GM19193 (cell line): ENCODE data around the gene CHPF.

Experiments used
- POLR2A ChIP-seq: IDR thresholded peaks from 4 replicates; pipeline ENCODE4 v1.6.1; 2011; ENCODE audit not compliant: insufficient read depth, insufficient read length; ENCODE audit errors: extremely low read depth

CHPF gene

GRCh38 chr2:219571311-219572236 lies 28.0 kb upstream of the CHPF start, which contains the start of gene OBSL1:
Gene OBSL1 (minus strand): TSS chr2:219571539. CDS start chr2:219571232, 307 bp downstream.
- TF ChIP-seq POLR2A: no peak

GRCh38 chr2:219570924-219571310 lies 27.3 kb upstream of the CHPF start:
- TF ChIP-seq POLR2A: no peak

DNA sequence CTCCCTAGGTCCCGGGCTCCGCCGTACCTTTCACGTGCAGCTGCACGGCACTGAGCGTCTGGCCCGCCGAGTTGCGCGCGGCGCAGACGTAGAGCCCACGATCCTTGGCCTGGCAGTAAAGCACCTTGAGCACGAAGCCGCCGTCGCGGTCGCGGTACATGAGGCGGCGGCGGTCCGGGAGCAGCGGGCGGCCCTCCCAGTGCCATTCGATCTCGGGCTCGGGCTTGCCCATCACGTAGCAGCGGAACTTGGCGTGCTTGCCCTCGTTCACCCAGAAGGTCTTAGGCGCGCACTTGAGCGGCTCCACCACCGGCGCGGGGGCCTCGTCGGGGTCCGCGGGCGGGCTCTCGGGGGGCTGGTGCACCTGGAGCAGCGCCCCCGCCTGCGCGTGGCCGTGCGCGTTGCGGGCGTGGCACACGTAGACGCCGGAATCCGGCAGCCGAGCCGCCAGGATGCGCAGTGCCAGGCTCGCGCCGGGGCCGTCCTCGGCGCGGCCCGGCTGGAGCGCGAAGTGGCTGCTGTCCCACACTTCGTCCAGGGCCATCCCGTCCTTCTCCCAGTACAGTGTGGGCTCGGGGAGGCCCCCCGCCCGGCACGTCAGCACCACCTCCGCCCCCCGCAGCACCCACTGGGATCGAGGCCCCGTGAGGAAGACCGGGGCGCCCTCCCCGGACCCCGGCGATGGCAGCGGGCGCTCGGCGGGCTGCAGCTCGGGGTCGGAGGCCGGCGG lies 26.8 kb upstream of the CHPF start:
- no peak for TF ChIP-seq POLR2A

DNA sequence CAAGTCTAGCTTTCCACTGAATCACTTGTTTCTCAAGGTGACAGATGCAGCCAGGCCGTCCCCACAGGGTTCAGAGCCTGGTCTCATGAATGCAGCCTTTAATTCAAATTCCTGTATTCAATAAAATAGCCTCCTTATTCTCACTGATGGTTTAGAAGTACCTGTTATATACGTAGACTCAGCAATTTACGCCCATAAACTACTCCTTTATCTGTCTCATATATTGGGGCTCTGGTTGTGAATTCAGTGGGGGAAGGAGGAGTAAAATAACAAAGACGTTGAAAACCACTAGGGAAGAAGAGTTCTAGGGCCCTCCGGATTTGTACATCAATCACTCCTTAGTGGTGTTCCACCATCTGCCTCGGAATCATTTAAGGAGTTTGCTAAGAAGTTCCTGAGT lies 26.0 kb upstream of the CHPF start:
- TF ChIP-seq POLR2A: no peak

DNA sequence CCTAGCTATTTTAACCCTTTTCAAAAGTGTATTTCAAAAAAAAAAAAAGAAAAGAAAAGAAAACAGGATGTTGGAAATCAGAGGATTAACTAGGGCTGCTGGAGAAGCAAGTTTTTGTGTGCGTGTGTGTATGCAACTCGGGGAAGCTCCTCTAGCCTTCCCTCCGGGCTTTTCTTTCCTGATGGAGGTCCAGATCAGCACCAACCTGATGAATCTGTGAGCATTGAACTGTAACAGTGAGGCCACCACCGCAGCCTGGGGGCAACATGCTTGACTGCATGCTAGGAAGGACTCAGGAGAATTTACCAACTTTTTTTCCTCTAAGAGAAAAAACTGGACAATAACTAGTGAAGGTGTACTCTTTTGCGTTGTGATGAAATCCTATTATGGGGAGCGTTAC lies 25.4 kb upstream of the CHPF start:
- TF ChIP-seq POLR2A: no peak

GRCh38 chr2:219567791-219568361 lies 24.3 kb upstream of the CHPF start:
- no peak for TF ChIP-seq POLR2A

DNA sequence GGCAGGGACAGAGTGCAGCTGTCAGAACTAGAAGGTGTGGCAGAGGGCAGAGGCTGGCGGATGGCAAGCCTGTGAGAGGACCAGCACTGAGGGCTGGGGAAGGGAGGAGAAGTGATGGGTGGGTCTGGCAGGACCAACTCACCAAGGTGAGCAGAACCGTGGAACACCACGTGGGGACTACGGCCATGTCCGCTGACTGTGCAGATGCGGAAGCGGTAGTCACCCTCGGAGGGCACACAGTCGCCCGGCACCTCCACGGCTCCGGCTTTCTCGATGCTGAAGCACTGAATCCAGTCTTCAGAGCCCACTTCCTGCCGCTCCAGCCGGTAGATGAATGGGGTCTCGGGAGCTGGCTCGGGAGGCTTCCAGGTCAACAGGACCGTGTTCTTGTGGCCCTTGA lies 23.5 kb upstream of the CHPF start:
- no peak for TF ChIP-seq POLR2A

DNA sequence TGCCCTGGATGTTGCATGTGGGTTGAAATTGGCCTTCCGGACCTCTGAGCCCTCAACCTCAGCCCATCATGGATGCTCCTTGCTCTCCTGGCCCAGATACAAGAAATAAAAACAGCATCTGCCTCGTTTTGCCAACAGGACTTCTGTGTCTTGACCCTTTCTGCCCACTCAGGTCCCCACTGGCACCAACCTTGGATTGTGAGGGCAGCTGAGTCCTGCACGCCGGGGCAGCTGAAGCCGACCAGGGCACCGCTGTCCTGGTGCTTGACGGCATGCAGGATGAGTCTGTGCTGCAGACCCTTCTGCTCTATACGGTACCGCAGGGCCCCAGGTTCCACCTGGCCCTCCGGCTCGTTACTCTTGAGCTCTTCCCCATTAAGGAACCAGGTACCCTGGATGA lies 23.0 kb upstream of the CHPF start:
- no peak for TF ChIP-seq POLR2A

DNA sequence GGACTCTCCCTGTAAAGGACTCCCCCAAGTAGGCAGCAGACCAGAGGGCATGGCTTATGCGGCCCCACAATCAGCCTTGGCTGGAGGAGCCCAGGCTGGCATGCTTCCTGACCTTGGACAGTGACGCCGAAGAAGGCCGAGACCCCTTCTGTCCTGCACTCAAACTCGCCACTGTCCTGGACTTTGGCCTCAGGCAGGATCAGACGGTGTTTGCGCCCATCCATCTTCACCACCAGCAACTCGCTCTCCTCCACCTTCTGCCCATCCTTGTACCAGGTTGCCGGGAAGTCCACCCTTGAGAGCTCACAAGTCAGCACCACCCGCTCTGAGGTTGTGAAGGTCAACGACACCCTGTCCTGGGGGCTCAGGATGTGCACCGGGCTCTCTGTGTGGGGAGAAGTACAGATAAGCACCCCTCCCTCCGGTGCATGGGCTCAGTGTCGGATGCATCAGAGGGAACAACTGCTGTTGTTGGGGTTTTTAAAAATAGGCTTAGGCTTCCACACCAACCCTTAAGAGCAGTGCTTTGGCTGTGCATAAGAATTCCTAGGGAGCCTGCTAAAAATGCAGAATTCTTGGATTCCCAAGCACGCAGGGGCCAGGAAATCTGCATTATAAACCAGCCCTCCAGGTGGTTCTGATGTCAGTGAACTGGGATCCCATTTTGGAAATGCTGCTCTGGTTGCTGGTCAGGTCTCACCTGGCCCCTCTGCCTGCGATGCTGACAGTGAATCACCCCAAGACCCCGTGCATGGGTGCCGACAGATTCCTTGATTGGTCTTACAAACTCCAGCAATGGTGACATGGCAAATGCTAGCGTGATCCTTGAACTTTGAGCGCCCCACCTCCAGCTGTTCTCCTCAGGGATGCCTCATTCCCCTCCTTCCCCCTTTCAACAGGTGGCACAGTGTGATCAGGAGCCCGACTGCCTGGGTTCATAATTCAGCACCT lies 21.8 kb upstream of the CHPF start:
- no peak for TF ChIP-seq POLR2A

GRCh38 chr2:219563271-219563928 lies 19.8 kb upstream of the CHPF start:
- TF ChIP-seq POLR2A: no peak

GRCh38 chr2:219562049-219563020 lies 18.7 kb upstream of the CHPF start:
- no peak for TF ChIP-seq POLR2A

DNA sequence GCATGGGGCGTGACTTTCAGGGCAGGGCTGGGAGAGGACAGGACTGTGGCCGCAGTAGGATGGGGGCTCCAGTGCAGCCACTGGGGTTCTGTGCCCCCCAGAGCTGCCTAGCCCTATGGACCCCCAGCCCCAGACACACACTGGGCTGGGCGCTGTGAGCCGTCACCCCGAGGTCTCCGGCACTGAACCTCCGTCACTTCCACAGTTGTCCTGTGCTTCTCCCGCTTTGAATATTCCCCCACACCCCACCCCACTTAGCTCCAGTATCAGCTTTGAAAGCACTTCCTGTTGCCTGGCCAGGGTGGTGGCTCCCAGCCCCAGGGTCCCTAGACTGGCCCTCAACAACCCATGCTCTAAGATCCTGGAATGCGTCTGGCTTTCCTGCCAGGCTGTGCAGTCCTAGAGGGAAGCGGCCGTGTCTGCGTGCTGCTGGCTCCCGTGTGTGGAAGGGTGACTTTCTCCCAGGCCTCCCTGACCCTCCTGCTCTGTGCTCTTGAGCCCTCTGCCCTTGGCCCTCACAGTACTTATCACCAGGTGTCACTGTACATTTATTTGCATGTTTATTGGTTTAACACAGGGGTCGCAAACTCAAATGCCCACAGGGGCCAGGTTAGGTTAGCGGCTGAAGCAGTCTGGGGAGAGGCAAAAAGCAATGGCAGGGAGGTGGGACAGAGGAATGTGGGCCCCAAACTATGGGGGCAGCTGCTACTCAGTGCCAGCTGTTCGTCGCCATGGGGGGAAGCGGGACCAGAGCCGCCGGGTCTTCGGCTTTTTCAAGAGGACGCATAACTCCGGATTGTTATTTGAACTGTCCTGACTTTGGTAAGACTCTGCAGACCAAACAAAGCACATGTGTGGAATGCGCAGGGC lies 17.8 kb upstream of the CHPF start:
- no peak for TF ChIP-seq POLR2A

DNA sequence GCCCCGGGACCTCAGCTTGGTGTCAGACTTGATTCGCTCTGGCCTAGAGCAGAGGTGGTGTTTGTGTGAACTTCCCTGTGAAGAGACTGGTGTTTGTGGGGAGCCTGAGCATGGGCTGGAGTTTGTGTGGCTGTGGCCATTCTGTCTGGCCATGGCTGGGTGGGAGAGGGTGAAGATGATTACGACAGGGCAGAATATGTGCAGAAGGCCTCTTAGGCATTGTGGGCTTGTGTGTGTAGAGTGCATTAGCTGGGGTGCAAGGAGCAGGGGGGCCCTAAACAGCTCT lies 17.2 kb upstream of the CHPF start:
- TF ChIP-seq POLR2A: no peak
